ENCODE data around the gene ACTN4.
A peak's percentile ranks its signal among the peaks of the same experiment; 100 is the strongest.

ACTN4 gene

GRCh38 chr19:38727868-38728660 is 80.6 kb downstream of the ACTN4 start:
- DNase-seq, result no peak

GRCh38 chr19:38728752-38729541 is 81.5 kb downstream of the ACTN4 start:
- DNase-seq, result no peak

- DNase-seq, result peak; percentile 76
Measured at GRCh38 chr19:38729653-38730469, 82.4 kb downstream of the ACTN4 start.

GRCh38 chr19:38730470-38730730 is 83.0 kb downstream of the ACTN4 start:
- DNase-seq, result no peak

- no peak for DNase-seq
Measured at GRCh38 chr19:38730731-38731589, 83.5 kb downstream of the ACTN4 start.

GRCh38 chr19:38731654-38732301 is 84.3 kb downstream of the ACTN4 start:
- no peak for DNase-seq

GRCh38 chr19:38733241-38733492 is 85.7 kb downstream of the ACTN4 start:
- no peak for DNase-seq

- DNase-seq, result no peak
Measured at GRCh38 chr19:38733493-38734175, 86.2 kb downstream of the ACTN4 start.

- no peak for DNase-seq
Measured at GRCh38 chr19:38734176-38734425, 86.7 kb downstream of the ACTN4 start.

- peak; percentile 36 for DNase-seq
Measured at GRCh38 chr19:38734426-38735256, 87.2 kb downstream of the ACTN4 start.

- no peak for DNase-seq
Measured at GRCh38 chr19:38735257-38735686, 87.8 kb downstream of the ACTN4 start.

GRCh38 chr19:38736036-38736412 is 88.6 kb downstream of the ACTN4 start:
- peak; percentile 67 for DNase-seq

- DNase-seq, result peak; percentile 70
Measured at GRCh38 chr19:38736413-38737280, 89.2 kb downstream of the ACTN4 start.

GRCh38 chr19:38737281-38737865 is 89.9 kb downstream of the ACTN4 start:
- DNase-seq, result no peak

GRCh38 chr19:38737921-38738737 is 90.7 kb downstream of the ACTN4 start:
- DNase-seq, result no peak

- DNase-seq, result no peak
Measured at GRCh38 chr19:38739440-38740256, 92.2 kb downstream of the ACTN4 start.

- no peak for DNase-seq
Measured at GRCh38 chr19:38740257-38740592, 92.8 kb downstream of the ACTN4 start.

GRCh38 chr19:38740932-38741331 is 93.5 kb downstream of the ACTN4 start:
- no peak for DNase-seq
